ENCODE measurements around the gene CSNK1A1.

DNA sequence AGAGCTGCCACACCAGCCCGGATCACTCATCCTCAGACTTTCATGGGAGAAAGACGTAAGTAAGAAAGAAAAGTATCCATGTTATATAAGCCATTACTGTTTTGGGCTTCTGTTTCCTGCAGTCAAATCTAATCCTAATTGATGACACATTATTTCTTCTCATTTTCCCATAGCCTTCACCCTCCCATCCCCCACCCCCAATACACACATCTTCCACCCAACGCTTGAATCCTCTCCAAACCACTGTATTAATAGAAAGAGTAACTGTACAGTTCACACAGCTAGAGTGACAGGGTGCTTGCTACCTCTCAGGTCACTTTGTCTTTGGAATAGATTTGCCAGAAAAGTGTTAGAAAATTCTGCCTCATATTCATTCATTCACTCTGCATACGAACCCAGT is 102.8 kb downstream of the CSNK1A1 start:
- no peak for TF ChIP-seq EZH2 (IDR thresholded peaks at IDR 0.05)
- TF ChIP-seq, protein P1, sequence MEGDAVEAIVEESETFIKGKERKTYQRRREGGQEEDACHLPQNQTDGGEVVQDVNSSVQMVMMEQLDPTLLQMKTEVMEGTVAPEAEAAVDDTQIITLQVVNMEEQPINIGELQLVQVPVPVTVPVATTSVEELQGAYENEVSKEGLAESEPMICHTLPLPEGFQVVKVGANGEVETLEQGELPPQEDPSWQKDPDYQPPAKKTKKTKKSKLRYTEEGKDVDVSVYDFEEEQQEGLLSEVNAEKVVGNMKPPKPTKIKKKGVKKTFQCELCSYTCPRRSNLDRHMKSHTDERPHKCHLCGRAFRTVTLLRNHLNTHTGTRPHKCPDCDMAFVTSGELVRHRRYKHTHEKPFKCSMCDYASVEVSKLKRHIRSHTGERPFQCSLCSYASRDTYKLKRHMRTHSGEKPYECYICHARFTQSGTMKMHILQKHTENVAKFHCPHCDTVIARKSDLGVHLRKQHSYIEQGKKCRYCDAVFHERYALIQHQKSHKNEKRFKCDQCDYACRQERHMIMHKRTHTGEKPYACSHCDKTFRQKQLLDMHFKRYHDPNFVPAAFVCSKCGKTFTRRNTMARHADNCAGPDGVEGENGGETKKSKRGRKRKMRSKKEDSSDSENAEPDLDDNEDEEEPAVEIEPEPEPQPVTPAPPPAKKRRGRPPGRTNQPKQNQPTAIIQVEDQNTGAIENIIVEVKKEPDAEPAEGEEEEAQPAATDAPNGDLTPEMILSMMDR (IDR thresholded peaks at IDR 0.05), result no peak
